HG02973 (cell line): ENCODE results near the gene C1QTNF8.
"Not testable (repeated sequence)": the region's sequence is repeated elsewhere in the genome, so short reads cannot be mapped to it uniquely, and the experiment has no call there.

ENCODE experiments used
- ATAC-seq: cut with Tn5 transposase; IDR thresholded peaks from one replicate; pipeline ENCODE4 v1.9.1; 2021; ENCODE audit warnings: moderate library complexity; ENCODE audit not compliant: unreplicated experiment

Gene C1QTNF8

GRCh38 chr16:1094601-1095449 lies 1.2 kb downstream of the C1QTNF8 start:
- ATAC-seq = no peak

- ATAC-seq = no peak
These were observed 1.9 kb downstream of the C1QTNF8 start for GRCh38 chr16:1094124-1094479.

DNA sequence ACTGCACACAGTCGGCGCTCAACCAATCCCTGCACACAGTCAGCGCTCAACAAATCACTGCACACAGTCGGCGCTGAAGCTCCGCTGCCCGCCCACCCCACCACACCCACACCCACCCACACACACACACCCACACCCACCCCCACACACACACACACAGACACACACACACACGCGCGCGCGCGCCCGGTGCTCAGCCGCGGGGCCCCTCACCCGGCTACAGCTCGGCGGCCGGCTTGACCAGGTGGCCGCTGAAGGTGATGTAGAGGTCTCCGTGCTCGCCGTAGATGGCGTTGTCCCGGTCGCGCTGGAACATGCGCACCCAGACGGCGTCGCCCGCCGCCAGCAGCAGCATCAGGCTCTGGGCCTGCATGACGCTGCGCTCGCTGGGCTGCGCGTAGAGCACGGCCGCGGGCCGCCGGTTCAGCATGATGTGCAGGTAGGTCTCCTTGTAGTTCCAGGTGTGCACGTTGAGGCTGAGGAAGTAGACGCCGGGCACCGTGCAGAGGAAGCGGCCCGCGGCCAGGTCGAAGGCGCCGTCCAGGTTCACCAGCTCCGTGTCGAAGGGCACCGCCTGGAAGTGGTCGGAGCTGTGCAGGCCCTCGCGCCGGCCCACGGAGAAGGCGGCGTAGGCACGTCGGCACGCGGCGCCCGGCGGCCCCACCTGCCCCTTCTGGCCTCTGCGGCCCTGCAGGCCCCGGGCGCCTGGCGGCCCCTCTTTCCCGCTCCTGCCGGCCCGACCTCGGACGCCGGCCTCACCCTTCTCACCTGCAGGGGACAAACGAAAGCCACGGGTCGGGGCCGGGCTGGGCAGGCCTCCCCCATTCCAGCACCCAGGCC lies 2.5 kb downstream of the C1QTNF8 start:
- no peak for ATAC-seq

GRCh38 chr16:1092685-1093283 lies 3.3 kb downstream of the C1QTNF8 start:
- ATAC-seq = not testable (repeated sequence)

DNA sequence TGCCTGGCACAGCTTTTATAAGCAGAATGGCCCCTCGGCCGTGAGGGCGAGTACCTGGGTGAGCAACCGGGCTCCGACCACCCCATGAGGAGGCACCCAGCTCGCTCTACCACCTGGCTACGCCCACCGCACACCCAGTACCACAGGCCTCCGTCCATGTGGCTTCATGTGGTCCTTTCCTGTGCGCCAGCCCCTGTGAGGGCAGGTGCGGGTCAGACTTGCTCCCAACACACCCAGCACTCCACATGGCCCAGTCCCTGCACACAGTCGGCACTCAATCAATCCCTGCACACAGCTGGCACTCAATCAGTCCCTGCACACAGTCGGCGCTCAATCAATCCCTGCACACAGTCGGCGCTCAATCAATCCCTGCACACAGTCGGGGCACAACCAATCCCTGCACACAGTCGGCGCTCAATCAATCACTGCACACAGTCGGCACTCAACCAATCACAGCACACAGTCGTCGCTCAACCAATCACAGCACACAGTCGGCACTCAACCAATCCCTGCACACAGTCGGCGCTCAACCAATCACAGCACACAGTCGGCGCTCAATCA lies 4.0 kb downstream of the C1QTNF8 start:
- ATAC-seq = no peak

- ATAC-seq = no peak
These were observed 5.1 kb downstream of the C1QTNF8 start for GRCh38 chr16:1090620-1091587.

DNA sequence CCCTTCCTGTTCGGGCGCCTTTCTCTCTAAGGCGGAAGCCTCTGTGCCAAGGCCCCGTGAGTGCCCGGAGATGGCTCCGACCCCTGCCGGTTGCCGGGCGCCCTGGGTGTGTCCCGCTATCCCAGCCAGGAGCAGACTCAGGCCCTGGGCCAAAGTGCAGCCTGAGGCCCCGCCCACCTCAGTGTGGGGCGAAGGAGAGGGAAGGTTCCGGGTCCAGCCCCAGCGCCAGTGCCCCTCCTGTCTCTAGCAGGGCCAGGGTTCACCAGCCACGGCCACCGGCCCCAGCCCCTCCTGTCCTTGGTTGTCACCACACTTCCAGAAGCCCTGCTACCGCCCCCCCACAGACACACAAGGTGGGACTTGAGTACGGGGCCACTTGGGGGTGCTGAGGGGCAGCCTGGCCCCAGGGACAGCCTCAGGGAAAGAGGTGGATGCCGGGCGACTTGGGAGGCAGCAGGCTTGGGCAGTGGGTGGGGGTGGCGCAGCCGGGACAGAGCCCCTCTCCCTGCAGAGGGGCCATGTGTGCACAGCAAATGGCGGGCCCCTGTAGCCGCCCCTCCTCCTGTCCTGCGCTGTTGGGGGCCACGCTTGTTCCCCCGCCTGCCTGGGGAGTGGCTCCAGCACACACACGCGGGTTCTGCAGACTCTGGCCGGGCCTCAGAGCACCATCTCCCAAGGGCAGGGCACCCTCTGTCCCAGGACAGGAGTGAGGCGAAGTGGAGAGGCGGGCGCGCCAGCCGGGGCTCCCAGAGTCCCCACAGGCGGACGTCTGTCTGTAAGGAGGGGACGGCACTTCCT lies 6.0 kb downstream of the C1QTNF8 start:
- ATAC-seq = no peak

DNA sequence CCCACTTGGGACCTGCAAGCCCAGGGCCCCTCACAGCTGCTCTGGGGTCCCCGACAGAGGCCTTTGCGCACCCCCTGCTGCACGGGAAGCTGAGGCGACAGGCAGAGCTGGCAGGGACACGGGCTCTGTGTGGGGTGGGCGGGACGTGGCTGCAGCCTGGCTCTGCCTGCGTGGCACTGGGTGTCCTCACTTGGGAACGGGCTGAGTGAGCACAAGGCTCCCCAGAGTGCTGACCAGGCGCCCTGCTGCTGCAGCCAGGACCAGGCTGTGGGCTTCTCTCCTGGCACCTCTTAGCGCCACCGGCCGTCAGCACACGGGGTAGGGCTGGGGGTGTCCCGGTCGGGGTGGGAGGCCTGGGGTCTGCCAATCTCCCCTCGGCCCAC lies 6.6 kb downstream of the C1QTNF8 start:
- ATAC-seq = no peak

DNA sequence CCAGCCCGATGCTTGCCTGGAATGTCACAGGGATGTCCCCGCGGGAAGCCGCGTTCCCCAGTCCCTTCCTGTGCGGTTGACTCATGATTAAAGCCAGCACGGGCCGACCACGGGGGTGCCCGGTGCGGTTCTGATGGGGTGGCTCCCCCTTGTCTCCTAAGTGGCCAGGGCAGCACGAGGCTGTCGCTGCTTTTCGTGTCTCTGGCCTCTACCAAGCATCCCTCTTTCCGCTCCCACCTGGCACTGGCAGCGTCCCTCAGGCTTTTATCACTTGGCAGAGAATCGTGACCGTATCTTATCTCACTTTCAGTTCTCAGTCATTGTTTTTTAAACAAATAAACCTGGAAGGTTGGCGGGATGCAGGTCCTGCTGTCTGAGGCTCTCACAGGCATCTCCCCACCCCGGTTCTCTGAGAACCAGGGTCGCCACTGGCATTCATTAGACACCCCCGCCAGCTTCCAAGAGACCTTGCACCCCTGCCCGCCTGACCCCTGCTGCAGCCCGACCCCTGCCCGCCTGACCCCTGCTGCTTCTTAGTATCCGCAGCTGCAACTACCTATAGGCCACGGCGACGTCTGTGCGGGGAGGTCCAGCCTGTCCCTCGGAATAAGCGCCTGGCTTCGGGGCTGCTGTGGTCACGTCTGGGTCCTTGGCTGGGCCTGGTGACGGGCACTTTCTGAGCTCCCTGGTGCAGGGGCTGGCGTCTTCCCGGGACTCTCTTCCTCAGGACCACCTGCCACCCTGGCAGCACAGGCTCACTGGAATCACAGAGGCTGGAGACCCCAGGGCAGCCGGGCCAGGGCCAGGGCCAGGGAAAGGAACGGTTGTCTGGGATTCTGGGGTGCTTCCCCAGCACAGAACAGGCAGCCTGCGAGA lies 7.5 kb downstream of the C1QTNF8 start:
- ATAC-seq = no peak

GRCh38 chr16:1086443-1086842 lies 9.6 kb downstream of the C1QTNF8 start:
- ATAC-seq = not testable (repeated sequence)

- ATAC-seq = no peak
These were observed 11.1 kb downstream of the C1QTNF8 start for GRCh38 chr16:1084971-1085370.

DNA sequence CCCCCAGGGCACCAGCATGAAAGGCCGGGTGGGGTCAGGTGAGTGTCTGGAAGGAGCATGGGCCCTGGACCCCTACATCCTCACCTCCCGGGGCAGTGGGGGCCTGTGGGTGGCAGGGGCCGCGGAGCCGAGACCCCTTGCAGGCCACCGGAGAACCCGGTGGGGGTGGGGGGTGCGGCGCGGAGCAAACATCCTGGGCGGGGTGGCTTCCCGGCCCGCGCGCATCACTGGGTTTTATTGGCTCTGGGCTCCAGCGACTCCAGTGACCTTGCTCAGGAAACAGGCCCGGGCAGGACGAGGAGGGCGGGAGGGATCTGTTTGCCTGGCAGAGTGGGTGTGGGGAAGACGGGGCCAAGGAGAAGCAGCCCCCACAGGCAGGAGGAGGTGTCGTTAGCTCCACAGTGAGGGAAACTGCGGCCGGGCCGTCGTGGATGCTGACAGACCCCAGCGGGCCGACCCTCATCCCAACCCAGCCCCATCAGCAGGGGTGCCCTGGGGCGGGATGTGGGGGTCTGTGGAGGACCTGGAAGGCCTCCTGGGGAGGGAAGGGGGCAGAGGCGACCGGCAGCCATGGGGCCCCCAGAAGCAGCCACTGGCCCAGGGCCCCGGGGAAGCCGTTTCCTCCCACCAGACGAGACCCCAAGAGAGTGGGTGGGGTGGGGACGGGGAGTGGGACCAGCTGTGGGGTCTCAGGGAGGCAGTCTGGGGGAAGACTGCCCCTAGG lies 12.9 kb downstream of the C1QTNF8 start:
- no peak for ATAC-seq

GRCh38 chr16:1082266-1082951 lies 13.6 kb downstream of the C1QTNF8 start:
- no peak for ATAC-seq

DNA sequence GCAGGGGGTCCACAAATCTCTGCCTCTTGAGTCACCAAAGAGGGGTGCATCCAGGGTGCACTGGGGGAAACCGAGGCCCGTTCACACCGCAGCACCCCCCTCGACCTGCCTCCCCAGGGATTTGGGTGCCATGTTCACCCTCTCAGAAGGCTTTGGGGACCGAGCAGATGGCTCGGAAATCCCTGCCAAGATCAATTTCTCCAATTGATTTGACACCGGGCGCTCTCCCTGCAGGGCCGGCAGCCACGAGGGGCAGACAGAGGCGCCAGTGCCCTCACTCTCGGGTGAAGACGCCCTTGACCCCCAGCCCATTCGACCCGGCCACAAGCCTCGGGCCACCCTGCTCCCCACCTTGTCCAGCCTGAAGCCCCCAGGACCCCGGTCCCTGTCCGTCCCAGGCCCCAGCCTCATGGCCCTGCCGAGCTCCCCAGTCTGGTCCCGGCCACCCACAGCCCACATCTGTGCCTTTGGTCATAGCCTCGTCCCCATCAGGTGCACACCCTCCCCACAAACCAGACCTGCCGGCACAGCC lies 14.2 kb downstream of the C1QTNF8 start:
- no peak for ATAC-seq

DNA sequence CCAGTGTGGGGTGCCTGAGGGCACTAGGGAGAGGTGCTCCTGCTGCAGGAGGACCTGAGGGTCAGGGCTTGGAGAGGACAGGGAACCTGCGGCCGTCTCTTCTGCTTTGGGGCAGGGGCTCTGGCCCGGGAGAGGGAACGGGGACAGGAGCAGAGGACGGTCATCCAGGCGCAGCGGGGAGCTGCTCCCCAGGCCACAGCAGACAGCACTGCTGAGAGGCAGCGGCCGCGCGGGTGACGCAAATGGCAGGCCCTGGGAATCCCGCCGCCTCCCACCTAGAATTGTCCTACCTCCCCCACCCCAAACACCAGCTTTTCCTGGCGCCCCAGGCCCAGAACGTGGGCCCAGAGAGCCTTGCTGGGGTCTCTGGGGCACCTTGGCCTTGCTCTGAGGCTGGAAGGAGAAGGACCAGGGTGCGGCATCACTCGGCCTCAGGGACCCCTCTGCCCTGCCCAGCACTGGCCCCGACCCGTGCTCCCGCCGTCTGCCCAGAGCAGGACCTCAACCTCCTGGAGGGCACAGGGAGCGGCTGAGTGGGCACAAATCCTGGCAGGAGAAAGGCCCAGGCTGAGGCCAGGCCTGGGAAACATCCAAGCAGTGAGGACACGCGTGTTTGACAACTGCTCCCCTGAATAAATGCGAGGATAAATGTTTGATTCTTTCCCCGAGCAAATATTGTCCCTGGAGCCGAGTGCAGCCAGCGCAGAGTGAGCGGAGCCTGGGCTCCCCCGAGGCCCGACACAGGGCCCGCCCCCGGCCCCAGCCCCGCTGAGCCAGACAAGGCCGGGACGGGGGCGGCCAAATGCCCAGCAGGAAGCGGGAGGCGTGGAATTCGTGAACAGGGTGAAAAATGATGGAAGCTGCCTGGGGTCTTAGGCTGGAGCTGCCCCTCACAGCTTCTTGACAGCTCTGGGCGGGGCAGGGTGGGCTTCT lies 15.0 kb downstream of the C1QTNF8 start:
- no peak for ATAC-seq
